Kidney tubule cell (primary cell): ENCODE data around the gene BTBD17.
"Not testable (repeated sequence)": the region's sequence is repeated elsewhere in the genome, so short reads cannot be mapped to it uniquely, and the experiment has no call there.

ENCODE experiments used
- DNase-seq: peaks from one replicate; pipeline ENCODE4 v3.0.0-alpha.2; 2018; ENCODE audit warnings: low spot score

BTBD17 gene

GRCh38 chr17:74361230-74362068 is at the start of gene BTBD17:
Gene BTBD17 (minus strand): TSS chr17:74361868. CDS start chr17:74361819, 49 bp downstream.
- DNase-seq = peak; percentile 46

- DNase-seq = no peak
Observed at GRCh38 chr17:74410001-74410443, 48.4 kb upstream of the BTBD17 start.

- no peak for DNase-seq
Observed at GRCh38 chr17:74408815-74409214, 47.1 kb upstream of the BTBD17 start.

- DNase-seq = peak; percentile 61
Observed at GRCh38 chr17:74408262-74408661, 46.6 kb upstream of the BTBD17 start.

GRCh38 chr17:74407384-74407783 is 45.7 kb upstream of the BTBD17 start:
- no peak for DNase-seq

- DNase-seq = not testable (repeated sequence)
Observed at GRCh38 chr17:74405311-74405710, 43.6 kb upstream of the BTBD17 start.

GRCh38 chr17:74404789-74405188 is 43.1 kb upstream of the BTBD17 start:
- DNase-seq = no peak

GRCh38 chr17:74404218-74404617 is 42.5 kb upstream of the BTBD17 start:
- no peak for DNase-seq

- DNase-seq = no peak
Observed at GRCh38 chr17:74403512-74404137, 42.0 kb upstream of the BTBD17 start.

GRCh38 chr17:74402048-74402447 is 40.4 kb upstream of the BTBD17 start:
- no peak for DNase-seq

- no peak for DNase-seq
Observed at GRCh38 chr17:74396567-74396966, 34.9 kb upstream of the BTBD17 start.

- peak; percentile 22 for DNase-seq
Observed at GRCh38 chr17:74394977-74395376, 33.3 kb upstream of the BTBD17 start.

GRCh38 chr17:74394275-74394950 is 32.7 kb upstream of the BTBD17 start:
- no peak for DNase-seq

- DNase-seq = no peak
Observed at GRCh38 chr17:74393346-74393942, 31.8 kb upstream of the BTBD17 start.

- DNase-seq = no peak
Observed at GRCh38 chr17:74392848-74393247, 31.2 kb upstream of the BTBD17 start.

GRCh38 chr17:74391771-74392170 is 30.1 kb upstream of the BTBD17 start:
- no peak for DNase-seq

- no peak for DNase-seq
Observed at GRCh38 chr17:74390680-74391653, 29.3 kb upstream of the BTBD17 start.

GRCh38 chr17:74389937-74390679 is 28.4 kb upstream of the BTBD17 start:
- no peak for DNase-seq

- no peak for DNase-seq
Observed at GRCh38 chr17:74389084-74389753, 27.6 kb upstream of the BTBD17 start.
